GM18870 (cell line): ENCODE data around the gene DENND5B.
"Not testable (repeated sequence)": the region's sequence is repeated elsewhere in the genome, so short reads cannot be mapped to it uniquely, and the experiment has no call there.

Source experiments
- ATAC-seq: cut with Tn5 transposase; IDR thresholded peaks from one replicate; pipeline ENCODE4 v1.9.1; 2021; ENCODE audit warnings: moderate library complexity; ENCODE audit not compliant: unreplicated experiment

DENND5B gene

GRCh38 chr12:31594681-31595080 is 3.7 kb upstream of the DENND5B start:
- no peak for ATAC-seq

DNA sequence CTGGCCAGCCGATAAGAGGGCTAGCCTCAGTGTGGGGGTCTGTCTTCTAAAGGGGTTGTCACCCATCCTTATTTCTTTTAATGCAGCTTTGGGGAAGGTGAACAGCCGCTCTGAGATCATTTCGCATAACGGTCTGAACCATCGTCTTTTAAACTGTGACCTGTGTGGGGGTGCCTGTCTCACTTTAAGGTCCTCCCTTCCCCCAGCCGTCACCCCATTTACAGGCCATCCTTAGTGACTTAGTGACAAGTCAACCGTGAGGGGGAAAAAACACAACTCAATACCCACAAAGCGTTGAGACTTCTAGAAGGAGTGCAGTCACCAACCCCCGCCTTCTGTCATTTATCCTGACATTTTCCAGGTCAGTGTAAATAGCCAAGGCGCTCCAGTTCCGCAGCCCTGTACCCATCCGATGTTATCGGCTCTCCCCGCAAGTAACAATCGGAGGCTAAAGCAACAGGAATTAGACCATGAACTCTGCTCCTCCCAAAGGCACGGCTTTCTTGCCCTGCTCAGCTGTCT is 505 bp upstream of the DENND5B start:
- no peak for ATAC-seq

GRCh38 chr12:31589904-31590641 is 863 bp downstream of the DENND5B start:
- no peak for ATAC-seq

- ATAC-seq, result no peak
Observed at GRCh38 chr12:31589598-31589903, 1.4 kb downstream of the DENND5B start.

- ATAC-seq, result no peak
Observed at GRCh38 chr12:31588976-31589375, 2.0 kb downstream of the DENND5B start.

GRCh38 chr12:31586728-31587127 is 4.2 kb downstream of the DENND5B start:
- peak; percentile 48 for ATAC-seq

DNA sequence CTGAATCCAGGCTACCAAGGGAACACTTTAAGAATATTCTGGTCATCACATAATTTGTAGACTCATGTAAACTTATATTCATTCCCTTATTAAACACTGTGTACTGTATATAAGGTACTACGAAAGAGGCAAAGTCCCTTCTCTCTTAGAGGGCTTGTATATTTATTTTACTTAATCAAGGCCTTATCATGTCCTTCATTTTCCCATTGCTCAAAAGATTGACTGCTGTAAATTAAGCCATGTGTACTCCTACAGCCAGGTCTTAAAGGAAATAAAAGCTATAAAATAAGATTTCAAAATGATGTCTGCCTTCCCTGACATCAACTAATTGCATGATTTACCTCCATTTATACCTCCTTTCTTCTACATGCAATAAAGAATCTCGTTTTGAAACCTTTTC is 5.0 kb downstream of the DENND5B start:
- ATAC-seq, result no peak

DNA sequence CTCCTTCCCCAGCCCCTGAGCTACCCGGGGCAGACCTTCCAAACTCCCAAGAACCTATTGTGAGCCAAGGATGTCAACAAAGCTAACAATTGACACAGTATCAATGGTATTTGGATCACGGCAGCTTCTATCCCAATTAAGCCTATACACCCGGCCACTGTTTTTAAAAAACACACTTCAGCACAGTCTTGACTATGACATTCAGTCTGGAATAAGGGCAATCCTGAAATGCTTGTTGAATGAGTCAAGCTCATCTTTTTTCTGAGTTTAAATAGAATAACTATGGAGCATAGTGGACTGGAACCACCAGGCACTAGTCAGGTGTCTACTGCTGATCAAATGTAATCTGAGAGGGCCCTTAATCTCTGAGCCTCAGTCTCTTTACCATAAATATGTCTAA is 5.7 kb downstream of the DENND5B start:
- ATAC-seq, result no peak

GRCh38 chr12:31584782-31585181 is 6.2 kb downstream of the DENND5B start:
- ATAC-seq, result no peak

- ATAC-seq, result no peak
Observed at GRCh38 chr12:31583878-31584277, 7.1 kb downstream of the DENND5B start.

DNA sequence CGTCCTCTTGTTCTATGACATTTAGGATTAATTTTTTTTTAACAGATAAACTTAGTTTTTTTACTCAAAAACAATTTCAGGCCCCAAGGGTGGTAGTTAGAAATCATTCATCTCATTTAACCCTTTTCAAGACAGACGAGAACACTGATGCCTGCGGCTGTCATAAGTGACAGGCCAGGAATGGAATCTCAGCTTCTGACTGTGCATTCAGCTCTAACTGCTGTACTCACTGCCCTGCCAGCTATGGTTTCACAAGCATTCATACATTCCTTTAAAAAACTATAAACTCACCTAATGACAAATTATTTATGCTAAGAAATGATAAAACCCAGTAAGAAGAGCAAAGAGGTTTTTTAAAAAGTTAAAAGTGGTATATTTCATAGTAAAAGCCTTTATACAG is 8.8 kb downstream of the DENND5B start:
- ATAC-seq, result no peak

DNA sequence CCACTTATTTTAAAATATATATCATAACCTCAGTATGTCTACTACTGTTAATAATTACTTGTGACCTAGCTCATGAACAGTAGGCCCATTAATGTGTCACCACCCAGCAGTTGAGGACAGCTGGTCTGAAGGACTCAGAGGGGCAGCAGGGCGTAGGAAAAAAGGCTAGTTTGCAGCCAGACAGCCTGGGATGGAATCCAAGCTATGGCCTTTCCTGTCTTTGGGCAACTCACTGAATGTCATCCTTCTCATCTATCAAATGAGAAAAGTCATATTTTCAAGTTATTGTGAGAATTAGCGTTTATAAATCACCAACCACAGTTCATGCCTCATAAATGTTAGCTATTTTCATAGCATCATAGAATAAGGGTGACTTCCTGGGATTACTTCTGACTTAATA is 12.3 kb downstream of the DENND5B start:
- ATAC-seq, result no peak

DNA sequence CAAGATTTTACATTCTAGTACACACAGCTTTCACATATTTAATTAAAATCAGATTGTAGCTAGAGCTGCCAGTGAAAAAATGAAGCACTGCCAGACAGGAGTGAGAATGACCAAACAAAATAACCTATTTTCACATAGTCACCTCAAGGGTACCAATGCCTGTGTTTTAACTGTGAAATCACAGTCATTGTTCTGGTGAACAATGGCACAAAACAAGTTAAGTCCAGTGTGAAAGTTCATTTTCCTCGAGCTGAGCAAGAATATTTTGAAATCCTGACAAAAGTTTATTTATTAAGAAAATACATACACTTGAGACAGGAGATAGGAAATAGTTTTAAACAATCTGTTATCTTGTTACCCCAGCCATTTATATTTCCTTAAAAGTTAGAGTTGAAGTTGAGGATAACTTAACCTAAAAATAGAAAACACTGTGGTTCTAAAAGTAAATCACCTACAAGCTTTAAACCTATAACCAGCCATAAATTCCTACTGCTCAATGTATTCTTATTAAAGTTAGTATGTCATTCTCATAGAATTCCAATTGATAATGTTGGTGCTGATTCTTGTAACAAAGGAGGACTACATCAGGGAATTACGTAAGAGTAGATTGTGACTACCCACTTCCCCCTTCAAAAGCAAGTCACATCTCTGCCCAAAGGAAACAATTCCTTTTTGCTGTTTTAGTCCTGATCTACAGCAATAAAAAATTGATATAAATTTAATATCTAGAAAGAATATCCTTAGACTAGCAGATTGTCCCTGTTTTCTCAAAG is 15.9 kb downstream of the DENND5B start:
- no peak for ATAC-seq

- not testable (repeated sequence) for ATAC-seq
Observed at GRCh38 chr12:31574367-31574766, 16.6 kb downstream of the DENND5B start.

DNA sequence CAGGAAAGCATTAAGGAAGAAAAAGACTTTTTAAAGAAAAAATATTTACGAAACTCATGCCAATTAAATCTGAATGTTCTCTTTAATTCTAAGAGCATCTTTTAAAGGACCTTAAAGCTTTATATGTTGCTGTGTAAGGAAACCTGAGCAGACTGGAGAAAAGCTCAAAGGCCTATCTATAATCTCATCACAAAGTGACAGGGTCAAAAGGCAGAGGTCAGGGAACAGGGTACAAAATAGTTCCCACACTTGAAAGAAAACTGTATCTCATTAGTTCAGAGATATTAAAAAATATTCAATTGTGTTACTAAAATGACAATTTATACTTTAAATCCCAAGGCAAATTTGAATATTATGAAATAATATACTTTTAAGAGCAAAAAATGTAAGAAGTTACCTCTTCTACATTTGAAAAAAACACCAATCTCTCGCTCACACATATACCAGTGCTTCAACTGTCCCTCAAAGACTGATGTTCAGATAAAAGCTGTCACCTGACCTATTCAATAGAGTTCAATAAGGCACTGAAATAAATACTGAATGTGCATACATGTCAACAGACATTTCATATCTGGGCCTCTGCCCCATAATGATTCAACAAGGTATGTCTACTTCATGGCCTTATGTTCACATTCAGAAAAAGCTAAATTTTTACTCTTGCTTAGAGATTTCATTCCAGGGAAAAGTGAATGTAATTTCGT is 17.9 kb downstream of the DENND5B start:
- ATAC-seq, result no peak

DNA sequence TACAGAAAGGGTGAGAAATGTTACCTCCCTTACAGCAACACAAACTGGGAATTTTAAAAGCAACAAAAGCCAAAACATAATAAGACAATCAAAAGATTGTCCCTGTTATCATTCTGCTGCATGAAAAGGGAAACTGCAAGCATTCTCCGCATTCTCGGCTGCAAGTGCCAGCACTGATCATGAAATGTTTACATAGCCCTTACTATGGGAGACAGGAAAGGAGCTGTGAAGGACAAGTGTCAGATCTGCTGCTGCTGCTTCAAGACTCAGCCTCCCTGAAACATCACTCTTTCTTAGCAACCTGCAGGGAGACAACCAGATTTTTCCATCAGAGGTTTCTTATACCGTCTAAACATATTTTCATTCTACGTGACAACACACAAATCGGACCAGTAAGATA is 20.1 kb downstream of the DENND5B start:
- ATAC-seq, result no peak

- ATAC-seq, result not testable (repeated sequence)
Observed at GRCh38 chr12:31569517-31569916, 21.4 kb downstream of the DENND5B start.

GRCh38 chr12:31568498-31568897 is 22.4 kb downstream of the DENND5B start:
- ATAC-seq, result no peak

DNA sequence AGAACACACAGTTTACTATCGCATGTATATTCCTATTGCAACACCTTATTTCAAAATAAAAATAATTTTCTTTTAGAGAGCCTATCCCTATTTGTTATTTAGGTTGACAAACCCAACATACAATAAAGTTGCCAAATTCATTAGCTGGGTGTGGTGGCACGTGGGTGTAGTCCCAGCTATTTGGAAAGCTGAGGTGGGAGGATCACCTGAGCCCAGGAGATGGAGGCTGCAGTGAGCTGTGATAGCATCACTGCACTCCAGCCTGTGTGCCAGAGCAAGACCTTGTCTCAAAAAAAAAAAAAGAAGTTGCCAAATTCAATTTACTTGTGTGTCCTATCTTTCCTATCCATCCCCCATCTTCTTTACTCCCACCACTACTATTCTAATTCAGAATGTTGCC is 23.9 kb downstream of the DENND5B start:
- ATAC-seq, result no peak

DNA sequence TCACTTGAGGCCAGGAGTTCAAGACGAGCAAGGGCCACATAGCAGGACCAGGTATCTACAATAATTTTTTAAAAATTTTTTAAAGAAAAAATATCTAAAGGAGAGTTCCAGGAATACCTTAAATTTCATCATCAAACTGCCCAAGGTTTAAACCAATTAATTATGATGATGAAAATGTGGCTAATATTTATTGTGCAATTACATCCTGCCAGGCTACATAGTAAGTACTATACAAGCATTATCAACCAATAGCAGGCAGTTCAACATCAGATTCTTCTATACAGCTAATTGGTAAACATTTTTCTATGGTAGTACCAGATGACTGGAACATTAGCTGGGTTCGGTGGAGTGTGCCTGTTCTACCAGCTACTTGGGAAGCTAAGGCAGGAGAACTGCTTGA is 24.4 kb downstream of the DENND5B start:
- no peak for ATAC-seq

DNA sequence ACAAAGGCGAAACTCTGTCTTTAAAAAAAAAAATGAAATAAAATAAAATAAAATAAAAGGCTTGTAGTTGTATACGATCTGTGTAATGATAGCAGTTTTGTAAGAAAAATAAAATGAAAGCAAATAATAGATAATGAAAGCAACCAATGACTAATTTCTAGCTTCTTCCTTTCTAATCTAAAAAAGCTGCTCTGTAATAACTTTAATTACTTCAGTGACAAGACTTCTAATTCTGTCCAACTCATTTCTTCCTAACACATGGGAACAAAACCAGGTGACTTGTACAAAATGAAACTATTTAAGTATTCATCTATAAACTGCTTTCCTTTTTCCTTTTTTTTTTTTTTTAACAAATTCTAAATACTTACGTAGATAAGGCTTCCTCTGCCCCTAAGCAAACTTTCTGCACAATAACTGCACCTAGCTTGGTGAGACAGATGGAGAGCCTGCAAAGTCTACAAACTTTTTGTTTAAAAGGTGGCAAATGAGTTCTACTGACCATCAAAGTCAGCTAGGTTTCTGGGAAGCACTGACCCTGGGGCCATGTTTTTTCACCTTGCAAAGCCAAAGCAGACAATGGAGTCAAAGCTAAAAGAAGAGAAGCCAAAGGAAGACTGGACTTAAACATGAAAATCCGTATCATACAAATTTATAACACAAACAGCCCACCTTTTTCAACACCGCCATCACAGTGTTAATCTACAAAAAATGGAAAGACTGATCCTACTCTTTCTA is 28.2 kb downstream of the DENND5B start:
- no peak for ATAC-seq
